HepG2 (cell line): ENCODE measurements around the gene SRSF2. TPM values are rescaled to one million over a fixed set of nuclear protein-coding genes. Genes with fewer than 3 reads are reported as not detected.

Experiments
- TARDBP ChIP-seq: sonication (generic); formaldehyde crosslinking; IDR thresholded peaks from 2 replicates; pipeline ENCODE4 v1.8.0; 2022; ENCODE audit warnings: mild to moderate bottlenecking, missing genetic modification reagents
- ZNF432 ChIP-seq: sonication (generic); formaldehyde crosslinking; IDR thresholded peaks from 2 replicates; pipeline ENCODE4 v1.5.0; 2020; ENCODE audit warnings: missing genetic modification reagents, mild to moderate bottlenecking, borderline replicate concordance
- polyA plus RNA-seq, 8 experiments: library from polyadenylated mRNA; depleted of rRNA in 3 of 8; stranded (reverse) in 7 of 8; unstranded in 1 of 8; fragments of >200 nt; fragmentation: Illumina TruSeq in 4 of 8; extraction: Trizol in 4 of 8; gene quantifications; 2 replicates each; pipeline versions ENCODE4 v1.2.1 to v1.2.3, GENCODE V29; 2011 to 2016; ENCODE audit warnings: low read depth in 4 of 8, missing spikeins in 1 of 8, mixed read lengths in 1 of 8; ENCODE audit not compliant: insufficient read depth in 1 of 8
- total RNA-seq, 5 experiments: library from RNA; depleted of rRNA; stranded (reverse); fragments of >200 nt; fragmentation: Illumina TruSeq; extraction: Trizol; gene quantifications; 2 replicates each; pipeline ENCODE4 v1.2.3, GENCODE V29; 2016; ENCODE audit warnings: low read depth in 1 of 5
- TF ChIP-seq, protein P1 (sequence below): sonication (generic); formaldehyde crosslinking; IDR thresholded peaks from 2 replicates; pipeline ENCODE4 v1.5.0; 2020; ENCODE audit warnings: mild to moderate bottlenecking, missing genetic modification reagents, borderline replicate concordance
- TF ChIP-seq, protein P2 (sequence below): sonication (generic); formaldehyde crosslinking; IDR thresholded peaks from 2 replicates; pipeline ENCODE4 v1.4.0; 2020; ENCODE audit warnings: missing genetic modification reagents, borderline replicate concordance
- TF ChIP-seq, protein P3 (sequence below): sonication (generic); formaldehyde crosslinking; IDR thresholded peaks from 2 replicates; pipeline ENCODE4 v1.4.0; 2020; ENCODE audit warnings: missing genetic modification reagents

Gene SRSF2
- total and polyA plus RNA-seq, 2 of the 13 experiments (the other 11 are each of a cell fraction or from before 2014, with no cell fraction given), result 306 to 319 TPM

DNA sequence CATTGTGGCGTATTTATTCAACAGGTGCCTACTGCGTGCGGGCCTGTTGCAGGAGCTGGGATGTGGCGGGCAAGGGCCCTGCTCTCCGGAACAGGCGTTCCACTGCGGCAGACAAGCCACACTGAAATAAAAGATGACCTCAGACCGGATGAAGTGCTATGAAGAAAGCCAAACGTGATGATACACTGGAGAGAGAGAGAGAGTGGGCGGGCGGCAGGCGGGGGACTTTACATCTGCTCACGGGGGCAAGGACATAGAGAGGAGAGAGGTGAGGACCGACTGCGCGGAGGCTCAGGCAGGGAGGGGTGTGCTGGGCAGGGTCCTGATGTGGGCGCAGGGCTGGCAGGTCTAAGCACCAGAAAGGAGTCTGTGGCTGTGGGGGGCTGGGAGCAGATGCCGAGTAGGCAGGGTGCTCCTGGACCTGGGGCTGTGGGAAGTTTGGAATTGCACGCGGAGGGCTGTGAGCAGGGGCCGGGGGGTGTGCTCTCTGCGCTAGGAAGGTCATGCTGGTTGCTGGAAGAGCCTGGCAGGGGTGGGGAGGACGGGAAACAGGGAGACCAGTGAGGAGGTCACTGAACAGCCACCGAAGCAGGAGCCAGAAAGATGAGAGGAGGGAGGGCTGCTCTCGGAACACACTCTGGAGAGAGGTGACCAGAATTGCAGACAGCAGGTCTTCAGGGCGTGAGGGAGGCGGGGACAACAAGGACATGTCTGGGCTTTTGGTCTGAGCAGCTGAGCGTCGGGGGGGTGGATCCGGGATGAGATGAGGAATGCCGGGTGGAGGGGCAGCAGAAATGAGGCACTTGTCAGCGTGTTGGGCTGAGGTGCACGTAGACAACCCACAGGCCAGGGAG, 36.3 kb downstream of the SRSF2 start (continued):
- TF ChIP-seq, protein P1, sequence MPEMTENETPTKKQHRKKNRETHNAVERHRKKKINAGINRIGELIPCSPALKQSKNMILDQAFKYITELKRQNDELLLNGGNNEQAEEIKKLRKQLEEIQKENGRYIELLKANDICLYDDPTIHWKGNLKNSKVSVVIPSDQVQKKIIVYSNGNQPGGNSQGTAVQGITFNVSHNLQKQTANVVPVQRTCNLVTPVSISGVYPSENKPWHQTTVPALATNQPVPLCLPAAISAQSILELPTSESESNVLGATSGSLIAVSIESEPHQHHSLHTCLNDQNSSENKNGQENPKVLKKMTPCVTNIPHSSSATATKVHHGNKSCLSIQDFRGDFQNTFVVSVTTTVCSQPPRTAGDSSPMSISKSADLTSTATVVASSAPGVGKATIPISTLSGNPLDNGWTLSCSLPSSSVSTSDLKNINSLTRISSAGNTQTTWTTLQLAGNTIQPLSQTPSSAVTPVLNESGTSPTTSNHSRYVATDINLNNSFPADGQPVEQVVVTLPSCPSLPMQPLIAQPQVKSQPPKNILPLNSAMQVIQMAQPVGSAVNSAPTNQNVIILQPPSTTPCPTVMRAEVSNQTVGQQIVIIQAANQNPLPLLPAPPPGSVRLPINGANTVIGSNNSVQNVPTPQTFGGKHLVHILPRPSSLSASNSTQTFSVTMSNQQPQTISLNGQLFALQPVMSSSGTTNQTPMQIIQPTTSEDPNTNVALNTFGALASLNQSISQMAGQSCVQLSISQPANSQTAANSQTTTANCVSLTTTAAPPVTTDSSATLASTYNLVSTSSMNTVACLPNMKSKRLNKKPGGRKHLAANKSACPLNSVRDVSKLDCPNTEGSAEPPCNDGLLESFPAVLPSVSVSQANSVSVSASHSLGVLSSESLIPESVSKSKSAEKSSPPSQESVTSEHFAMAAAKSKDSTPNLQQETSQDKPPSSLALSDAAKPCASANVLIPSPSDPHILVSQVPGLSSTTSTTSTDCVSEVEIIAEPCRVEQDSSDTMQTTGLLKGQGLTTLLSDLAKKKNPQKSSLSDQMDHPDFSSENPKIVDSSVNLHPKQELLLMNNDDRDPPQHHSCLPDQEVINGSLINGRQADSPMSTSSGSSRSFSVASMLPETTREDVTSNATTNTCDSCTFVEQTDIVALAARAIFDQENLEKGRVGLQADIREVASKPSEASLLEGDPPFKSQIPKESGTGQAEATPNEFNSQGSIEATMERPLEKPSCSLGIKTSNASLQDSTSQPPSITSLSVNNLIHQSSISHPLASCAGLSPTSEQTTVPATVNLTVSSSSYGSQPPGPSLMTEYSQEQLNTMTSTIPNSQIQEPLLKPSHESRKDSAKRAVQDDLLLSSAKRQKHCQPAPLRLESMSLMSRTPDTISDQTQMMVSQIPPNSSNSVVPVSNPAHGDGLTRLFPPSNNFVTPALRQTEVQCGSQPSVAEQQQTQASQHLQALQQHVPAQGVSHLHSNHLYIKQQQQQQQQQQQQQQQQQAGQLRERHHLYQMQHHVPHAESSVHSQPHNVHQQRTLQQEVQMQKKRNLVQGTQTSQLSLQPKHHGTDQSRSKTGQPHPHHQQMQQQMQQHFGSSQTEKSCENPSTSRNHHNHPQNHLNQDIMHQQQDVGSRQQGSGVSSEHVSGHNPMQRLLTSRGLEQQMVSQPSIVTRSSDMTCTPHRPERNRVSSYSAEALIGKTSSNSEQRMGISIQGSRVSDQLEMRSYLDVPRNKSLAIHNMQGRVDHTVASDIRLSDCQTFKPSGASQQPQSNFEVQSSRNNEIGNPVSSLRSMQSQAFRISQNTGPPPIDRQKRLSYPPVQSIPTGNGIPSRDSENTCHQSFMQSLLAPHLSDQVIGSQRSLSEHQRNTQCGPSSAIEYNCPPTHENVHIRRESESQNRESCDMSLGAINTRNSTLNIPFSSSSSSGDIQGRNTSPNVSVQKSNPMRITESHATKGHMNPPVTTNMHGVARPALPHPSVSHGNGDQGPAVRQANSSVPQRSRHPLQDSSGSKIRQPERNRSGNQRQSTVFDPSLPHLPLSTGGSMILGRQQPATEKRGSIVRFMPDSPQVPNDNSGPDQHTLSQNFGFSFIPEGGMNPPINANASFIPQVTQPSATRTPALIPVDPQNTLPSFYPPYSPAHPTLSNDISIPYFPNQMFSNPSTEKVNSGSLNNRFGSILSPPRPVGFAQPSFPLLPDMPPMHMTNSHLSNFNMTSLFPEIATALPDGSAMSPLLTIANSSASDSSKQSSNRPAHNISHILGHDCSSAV, result no peak
- TF ChIP-seq, protein P2, sequence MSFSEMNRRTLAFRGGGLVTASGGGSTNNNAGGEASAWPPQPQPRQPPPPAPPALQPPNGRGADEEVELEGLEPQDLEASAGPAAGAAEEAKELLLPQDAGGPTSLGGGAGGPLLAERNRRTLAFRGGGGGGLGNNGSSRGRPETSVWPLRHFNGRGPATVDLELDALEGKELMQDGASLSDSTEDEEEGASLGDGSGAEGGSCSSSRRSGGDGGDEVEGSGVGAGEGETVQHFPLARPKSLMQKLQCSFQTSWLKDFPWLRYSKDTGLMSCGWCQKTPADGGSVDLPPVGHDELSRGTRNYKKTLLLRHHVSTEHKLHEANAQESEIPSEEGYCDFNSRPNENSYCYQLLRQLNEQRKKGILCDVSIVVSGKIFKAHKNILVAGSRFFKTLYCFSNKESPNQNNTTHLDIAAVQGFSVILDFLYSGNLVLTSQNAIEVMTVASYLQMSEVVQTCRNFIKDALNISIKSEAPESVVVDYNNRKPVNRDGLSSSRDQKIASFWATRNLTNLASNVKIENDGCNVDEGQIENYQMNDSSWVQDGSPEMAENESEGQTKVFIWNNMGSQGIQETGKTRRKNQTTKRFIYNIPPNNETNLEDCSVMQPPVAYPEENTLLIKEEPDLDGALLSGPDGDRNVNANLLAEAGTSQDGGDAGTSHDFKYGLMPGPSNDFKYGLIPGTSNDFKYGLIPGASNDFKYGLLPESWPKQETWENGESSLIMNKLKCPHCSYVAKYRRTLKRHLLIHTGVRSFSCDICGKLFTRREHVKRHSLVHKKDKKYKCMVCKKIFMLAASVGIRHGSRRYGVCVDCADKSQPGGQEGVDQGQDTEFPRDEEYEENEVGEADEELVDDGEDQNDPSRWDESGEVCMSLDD, result no peak
- TF ChIP-seq, protein P3, sequence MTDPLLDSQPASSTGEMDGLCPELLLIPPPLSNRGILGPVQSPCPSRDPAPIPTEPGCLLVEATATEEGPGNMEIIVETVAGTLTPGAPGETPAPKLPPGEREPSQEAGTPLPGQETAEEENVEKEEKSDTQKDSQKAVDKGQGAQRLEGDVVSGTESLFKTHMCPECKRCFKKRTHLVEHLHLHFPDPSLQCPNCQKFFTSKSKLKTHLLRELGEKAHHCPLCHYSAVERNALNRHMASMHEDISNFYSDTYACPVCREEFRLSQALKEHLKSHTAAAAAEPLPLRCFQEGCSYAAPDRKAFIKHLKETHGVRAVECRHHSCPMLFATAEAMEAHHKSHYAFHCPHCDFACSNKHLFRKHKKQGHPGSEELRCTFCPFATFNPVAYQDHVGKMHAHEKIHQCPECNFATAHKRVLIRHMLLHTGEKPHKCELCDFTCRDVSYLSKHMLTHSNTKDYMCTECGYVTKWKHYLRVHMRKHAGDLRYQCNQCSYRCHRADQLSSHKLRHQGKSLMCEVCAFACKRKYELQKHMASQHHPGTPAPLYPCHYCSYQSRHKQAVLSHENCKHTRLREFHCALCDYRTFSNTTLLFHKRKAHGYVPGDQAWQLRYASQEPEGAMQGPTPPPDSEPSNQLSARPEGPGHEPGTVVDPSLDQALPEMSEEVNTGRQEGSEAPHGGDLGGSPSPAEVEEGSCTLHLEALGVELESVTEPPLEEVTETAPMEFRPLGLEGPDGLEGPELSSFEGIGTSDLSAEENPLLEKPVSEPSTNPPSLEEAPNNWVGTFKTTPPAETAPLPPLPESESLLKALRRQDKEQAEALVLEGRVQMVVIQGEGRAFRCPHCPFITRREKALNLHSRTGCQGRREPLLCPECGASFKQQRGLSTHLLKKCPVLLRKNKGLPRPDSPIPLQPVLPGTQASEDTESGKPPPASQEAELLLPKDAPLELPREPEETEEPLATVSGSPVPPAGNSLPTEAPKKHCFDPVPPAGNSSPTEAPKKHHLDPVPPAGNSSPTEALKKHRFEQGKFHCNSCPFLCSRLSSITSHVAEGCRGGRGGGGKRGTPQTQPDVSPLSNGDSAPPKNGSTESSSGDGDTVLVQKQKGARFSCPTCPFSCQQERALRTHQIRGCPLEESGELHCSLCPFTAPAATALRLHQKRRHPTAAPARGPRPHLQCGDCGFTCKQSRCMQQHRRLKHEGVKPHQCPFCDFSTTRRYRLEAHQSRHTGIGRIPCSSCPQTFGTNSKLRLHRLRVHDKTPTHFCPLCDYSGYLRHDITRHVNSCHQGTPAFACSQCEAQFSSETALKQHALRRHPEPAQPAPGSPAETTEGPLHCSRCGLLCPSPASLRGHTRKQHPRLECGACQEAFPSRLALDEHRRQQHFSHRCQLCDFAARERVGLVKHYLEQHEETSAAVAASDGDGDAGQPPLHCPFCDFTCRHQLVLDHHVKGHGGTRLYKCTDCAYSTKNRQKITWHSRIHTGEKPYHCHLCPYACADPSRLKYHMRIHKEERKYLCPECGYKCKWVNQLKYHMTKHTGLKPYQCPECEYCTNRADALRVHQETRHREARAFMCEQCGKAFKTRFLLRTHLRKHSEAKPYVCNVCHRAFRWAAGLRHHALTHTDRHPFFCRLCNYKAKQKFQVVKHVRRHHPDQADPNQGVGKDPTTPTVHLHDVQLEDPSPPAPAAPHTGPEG (CRISPR knock-in tag), result peak; percentile 70; the same call in 1 of the 2 replicates
- TF ChIP-seq TARDBP (CRISPR knock-in tag) (no peak; the same call in 1 of the 2 replicates), ZNF432 (CRISPR knock-in tag) (no peak)
